ENCODE measurements around the gene USP10. TPM values are rescaled to one million over a fixed set of nuclear protein-coding genes. Genes with fewer than 3 reads are reported as not detected.
A peak's percentile ranks its signal among the peaks of the same experiment; 100 is the strongest.

USP10 gene
- total and polyA plus RNA-seq, 12 donors: 17.5 to 82.9 (median 62.8) TPM

DNA sequence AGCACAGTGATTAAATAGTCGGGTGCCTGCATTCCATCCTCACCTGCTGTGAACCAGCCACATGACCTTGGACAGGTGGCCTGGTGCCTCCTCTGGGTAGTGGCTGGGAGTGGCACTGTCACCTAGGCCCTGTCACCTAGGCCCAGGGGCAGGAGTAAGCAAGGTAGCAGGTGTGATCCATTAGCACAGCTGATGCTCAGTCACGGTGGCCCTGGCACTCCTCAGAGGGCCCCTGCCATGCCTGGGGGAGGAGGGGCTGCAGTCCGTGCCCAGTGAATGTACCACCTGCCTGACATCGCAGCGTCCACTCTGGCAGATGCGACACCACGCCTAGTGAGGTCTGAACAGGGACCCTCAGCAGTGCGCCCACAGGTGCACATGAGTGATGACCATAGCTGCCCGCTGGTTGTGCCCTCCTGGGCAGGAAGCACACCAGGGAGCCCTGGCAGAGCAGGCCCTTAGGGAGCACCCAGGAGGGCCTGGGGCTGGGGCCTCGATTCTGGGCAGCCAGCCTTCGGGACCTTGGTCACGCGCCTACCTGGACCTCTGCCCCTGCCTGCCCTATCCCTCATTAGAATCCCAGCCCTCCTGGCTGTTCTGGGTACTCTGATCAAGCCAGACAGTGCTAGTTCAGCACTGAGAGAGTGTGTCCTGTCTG, 86.9 kb downstream of the USP10 start:
- Histone ChIP-seq H3K27me3 (no peaks in the 10 kb centered on the region), H3K4me1 (peaks cover 3 to 26% (median 16%) of the 10 kb centered on the region in 9 donors), H3K36me3 (no peaks in the 10 kb centered on the region), H3K4me3 (no peak overlapping the region), H3K9me3 (no peaks in the 10 kb centered on the region), H3K27ac (no peak overlapping the region)
- peak in 7 of 8 donors; percentile 25 to 75 (median 61) for ATAC-seq
- intact Hi-C loops (cut with DNase I): no loop called here
- TF ChIP-seq, protein P1, sequence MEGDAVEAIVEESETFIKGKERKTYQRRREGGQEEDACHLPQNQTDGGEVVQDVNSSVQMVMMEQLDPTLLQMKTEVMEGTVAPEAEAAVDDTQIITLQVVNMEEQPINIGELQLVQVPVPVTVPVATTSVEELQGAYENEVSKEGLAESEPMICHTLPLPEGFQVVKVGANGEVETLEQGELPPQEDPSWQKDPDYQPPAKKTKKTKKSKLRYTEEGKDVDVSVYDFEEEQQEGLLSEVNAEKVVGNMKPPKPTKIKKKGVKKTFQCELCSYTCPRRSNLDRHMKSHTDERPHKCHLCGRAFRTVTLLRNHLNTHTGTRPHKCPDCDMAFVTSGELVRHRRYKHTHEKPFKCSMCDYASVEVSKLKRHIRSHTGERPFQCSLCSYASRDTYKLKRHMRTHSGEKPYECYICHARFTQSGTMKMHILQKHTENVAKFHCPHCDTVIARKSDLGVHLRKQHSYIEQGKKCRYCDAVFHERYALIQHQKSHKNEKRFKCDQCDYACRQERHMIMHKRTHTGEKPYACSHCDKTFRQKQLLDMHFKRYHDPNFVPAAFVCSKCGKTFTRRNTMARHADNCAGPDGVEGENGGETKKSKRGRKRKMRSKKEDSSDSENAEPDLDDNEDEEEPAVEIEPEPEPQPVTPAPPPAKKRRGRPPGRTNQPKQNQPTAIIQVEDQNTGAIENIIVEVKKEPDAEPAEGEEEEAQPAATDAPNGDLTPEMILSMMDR (IDR thresholded peaks at IDR 0.05): no peak
- 51 to 70% methylated on average over 12 to 13 of the region's 13 CpGs for WGBS, 2 donors
- no peak for DNase-seq

GRCh38 chr16:84787263-84787622, 87.4 kb downstream of the USP10 start:
- H3K27me3 ChIP-seq: no peaks in the 10 kb centered on the region
- ATAC-seq (peak in 2 of 8 donors; percentile 17 to 20), DNase-seq (no peak)
- WGBS, 2 donors: 52 to 58% methylated on average over 5 of the region's 5 CpGs
- no peaks in the 10 kb centered on the region for H3K9me3 ChIP-seq
- H3K4me3 ChIP-seq: no peak overlapping the region
- H3K4me1 ChIP-seq: peaks cover 3 to 26% (median 16%) of the 10 kb centered on the region in 9 donors
- TF ChIP-seq, protein P1 (IDR thresholded peaks at IDR 0.05): no peak
- no peak overlapping the region for H3K27ac ChIP-seq
- intact Hi-C loops (cut with DNase I): no loop called here
- no peaks in the 10 kb centered on the region for H3K36me3 ChIP-seq

DNA sequence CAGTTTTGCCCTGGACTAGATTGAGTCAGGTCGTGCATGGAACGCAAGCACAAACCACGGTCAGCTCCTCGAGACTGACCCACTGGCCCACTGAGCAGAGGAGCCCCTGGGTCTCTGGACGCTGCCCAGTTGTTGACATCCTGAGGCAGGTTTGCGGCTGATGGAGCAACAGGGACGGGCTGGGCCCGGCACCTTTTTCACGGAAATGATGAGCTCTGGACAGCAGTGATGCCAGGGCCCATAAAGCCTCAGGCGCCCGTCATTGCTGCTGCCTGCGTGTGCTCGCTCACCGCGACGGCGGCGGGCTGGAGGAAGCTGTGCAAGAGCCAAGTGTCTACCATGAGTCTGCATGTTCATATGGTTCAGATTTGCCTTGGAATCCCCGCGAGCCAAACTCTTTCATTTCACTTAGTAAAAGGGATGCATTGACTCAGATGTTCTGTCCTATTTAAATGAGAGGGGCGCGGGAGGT, 89.2 kb downstream of the USP10 start:
- WGBS, 2 donors: 96 to 97% methylated on average over 22 of the region's 22 CpGs
- H3K27me3 ChIP-seq: no peaks in the 10 kb centered on the region
- no peak overlapping the region for H3K4me3 ChIP-seq
- H3K27ac ChIP-seq: no peak overlapping the region
- TF ChIP-seq, protein P1 (IDR thresholded peaks at IDR 0.05): no peak
- intact Hi-C loops (cut with DNase I): no loop called here
- H3K9me3 ChIP-seq: no peaks in the 10 kb centered on the region
- no peak for ATAC-seq
- H3K36me3 ChIP-seq: no peaks in the 10 kb centered on the region
- peaks cover 3 to 26% (median 19%) of the 10 kb centered on the region in 9 donors for H3K4me1 ChIP-seq
- no peak for DNase-seq

DNA sequence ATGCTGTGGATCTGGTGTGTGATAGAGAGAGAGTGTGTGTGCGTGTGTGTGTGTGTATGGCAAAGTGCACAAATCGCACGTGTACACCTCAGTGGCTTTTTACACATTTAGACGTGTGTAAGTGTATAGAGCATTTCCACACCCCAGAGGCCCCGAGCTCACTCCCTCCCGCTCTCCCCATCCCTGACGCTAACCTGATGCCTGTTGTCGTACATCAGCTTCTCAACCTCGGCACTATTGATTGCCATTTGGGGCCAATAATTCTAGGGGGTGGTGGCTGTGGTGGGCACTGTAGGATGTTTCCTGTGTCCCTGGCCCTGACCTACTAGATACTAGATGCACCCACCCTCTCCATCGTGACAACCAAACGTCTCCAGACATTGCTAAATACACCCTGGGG, 89.6 kb downstream of the USP10 start:
- H3K4me3 ChIP-seq: no peak overlapping the region
- TF ChIP-seq, protein P1 (IDR thresholded peaks at IDR 0.05): no peak
- H3K36me3 ChIP-seq: no peaks in the 10 kb centered on the region
- H3K27ac ChIP-seq: no peak overlapping the region
- ATAC-seq (no peak), DNase-seq (no peak)
- H3K27me3 ChIP-seq: no peaks in the 10 kb centered on the region
- 84 to 89% methylated on average over 11 of the region's 11 CpGs for WGBS, 2 donors
- intact Hi-C loops (cut with DNase I): no loop called here
- H3K9me3 ChIP-seq: no peaks in the 10 kb centered on the region
- H3K4me1 ChIP-seq: peaks cover 3 to 26% (median 19%) of the 10 kb centered on the region in 9 donors

All from heart right ventricle (tissue), 16 donors.